ENCODE data around the gene UNC80. TPM values are rescaled to one million over a fixed set of nuclear protein-coding genes. Genes with fewer than 3 reads are reported as not detected.

Gene UNC80
- polyA plus RNA-seq, 1 of the 3 experiments (the other 2 are of a cell fraction) = 0.59 TPM

- TF ChIP-seq USF2 (IDR thresholded peaks at IDR 0.05; ENCODE audit: borderline replicate concordance, low read depth, low read length) (no peak), JUND (IDR thresholded peaks at IDR 0.05) (no peak), CTCF (IDR thresholded peaks at IDR 0.05) (no peak), MAX (IDR thresholded peaks at IDR 0.05; ENCODE audit: low read depth) (no peak), NFIC (IDR thresholded peaks at IDR 0.05; ENCODE audit: borderline replicate concordance) (no peak), MEF2A (IDR thresholded peaks at IDR 0.05; ENCODE audit: borderline replicate concordance, low read depth) (no peak)
- Histone ChIP-seq H3K9ac (no peak overlapping the region), H3K4me2 (no peak overlapping the region), H3F3A (replicated peaks; ENCODE audit: insufficient read depth) (no peaks in the 10 kb centered on the region), H3K27me3 (ENCODE audit: insufficient read depth) (no peaks in the 10 kb centered on the region), H3K27ac (ENCODE audit: low read depth in 2 of 2, low read length in 1 of 2) (no peak overlapping the region), H3K4me3 (ENCODE audit: low read depth in 2 of 2, low read length in 1 of 2) (no peak overlapping the region), H2AFZ (ENCODE audit: low read depth) (no peak overlapping the region), H3K9me3 (no peaks in the 10 kb centered on the region), H3K79me2 (ENCODE audit: insufficient read depth) (no peaks in the 10 kb centered on the region), H3K36me3 (replicated peaks in 1 of 2; ENCODE audit: control insufficient read depth in 1 of 2, insufficient read depth in 2 of 2, low read length in 1 of 2) (no peaks in the 10 kb centered on the region), H4K20me1 (ENCODE audit: insufficient read depth) (no peaks in the 10 kb centered on the region), H3K9me2 (no peaks in the 10 kb centered on the region), H3K4me1 (ENCODE audit: control insufficient read depth in 1 of 2, insufficient read depth in 2 of 2, low read depth in 1 of 2, low read length in 1 of 2) (no peaks in the 10 kb centered on the region)
- POLR2A ChIA-PET = no interaction called here
- CTCF ChIA-PET = interaction anchor here (1.2 to 1.9 kb wide), 3 partner anchors 9 to 216 kb away, joined by 3 to 10 read pairs (median 8); no protein-coding TSS in a partner anchor
- no peak for DNase-seq
- no CpG with 5 or more reads among the region's 2 CpGs for WGBS (ENCODE audit: low lambda C conversion rate)
Measured at GRCh38 chr2:209986415-209986814, 214.8 kb downstream of the UNC80 start.

GRCh38 chr2:209988010-209988409 is 216.4 kb downstream of the UNC80 start:
- no peak overlapping the region for H3K9ac ChIP-seq
- H3K4me1 ChIP-seq (ENCODE audit: control insufficient read depth in 1 of 2, insufficient read depth in 2 of 2, low read depth in 1 of 2, low read length in 1 of 2) = no peaks in the 10 kb centered on the region
- no peak overlapping the region for H2AFZ ChIP-seq (ENCODE audit: low read depth)
- H3K36me3 ChIP-seq (replicated peaks in 1 of 2; ENCODE audit: control insufficient read depth in 1 of 2, insufficient read depth in 2 of 2, low read length in 1 of 2) = no peaks in the 10 kb centered on the region
- H3K27ac ChIP-seq (ENCODE audit: low read depth in 2 of 2, low read length in 1 of 2) = no peak overlapping the region
- no peaks in the 10 kb centered on the region for H3F3A ChIP-seq (replicated peaks; ENCODE audit: insufficient read depth)
- H3K79me2 ChIP-seq (ENCODE audit: insufficient read depth) = no peaks in the 10 kb centered on the region
- no peak overlapping the region for H3K4me2 ChIP-seq
- no peak overlapping the region for H3K4me3 ChIP-seq (ENCODE audit: low read depth in 2 of 2, low read length in 1 of 2)
- 90% methylated on average over 4 of the region's 4 CpGs for WGBS (ENCODE audit: low lambda C conversion rate)
- no peaks in the 10 kb centered on the region for H3K9me3 ChIP-seq
- H3K27me3 ChIP-seq (ENCODE audit: insufficient read depth) = no peaks in the 10 kb centered on the region
- POLR2A ChIA-PET = no interaction called here
- CTCF ChIA-PET = interaction anchor here (3.0 kb wide), 1 partner anchor 211 kb away, joined by 11 read pairs; no protein-coding TSS in a partner anchor
- TF ChIP-seq TAF1 (IDR thresholded peaks at IDR 0.05; ENCODE audit: borderline replicate concordance, low read depth, low read length) = no peak
- no peak for TF ChIP-seq CTCF (IDR thresholded peaks at IDR 0.05)
- no peak for TF ChIP-seq FOXM1 (IDR thresholded peaks at IDR 0.05; ENCODE audit: low read depth)
- TF ChIP-seq PBX3 (IDR thresholded peaks at IDR 0.05) = no peak
- no peak for TF ChIP-seq SIN3A (IDR thresholded peaks at IDR 0.05; ENCODE audit: borderline replicate concordance, low read depth, low read length)
- no peak for TF ChIP-seq YY1 (IDR thresholded peaks at IDR 0.05; ENCODE audit: low read depth)
- TF ChIP-seq RCOR1 (IDR thresholded peaks at IDR 0.05; ENCODE audit: low read length) = no peak
- no peaks in the 10 kb centered on the region for H3K9me2 ChIP-seq
- H4K20me1 ChIP-seq (ENCODE audit: insufficient read depth) = no peaks in the 10 kb centered on the region
- no peak for DNase-seq
